Measurements from ENCODE around the gene FAM78A.

FAM78A gene

DNA sequence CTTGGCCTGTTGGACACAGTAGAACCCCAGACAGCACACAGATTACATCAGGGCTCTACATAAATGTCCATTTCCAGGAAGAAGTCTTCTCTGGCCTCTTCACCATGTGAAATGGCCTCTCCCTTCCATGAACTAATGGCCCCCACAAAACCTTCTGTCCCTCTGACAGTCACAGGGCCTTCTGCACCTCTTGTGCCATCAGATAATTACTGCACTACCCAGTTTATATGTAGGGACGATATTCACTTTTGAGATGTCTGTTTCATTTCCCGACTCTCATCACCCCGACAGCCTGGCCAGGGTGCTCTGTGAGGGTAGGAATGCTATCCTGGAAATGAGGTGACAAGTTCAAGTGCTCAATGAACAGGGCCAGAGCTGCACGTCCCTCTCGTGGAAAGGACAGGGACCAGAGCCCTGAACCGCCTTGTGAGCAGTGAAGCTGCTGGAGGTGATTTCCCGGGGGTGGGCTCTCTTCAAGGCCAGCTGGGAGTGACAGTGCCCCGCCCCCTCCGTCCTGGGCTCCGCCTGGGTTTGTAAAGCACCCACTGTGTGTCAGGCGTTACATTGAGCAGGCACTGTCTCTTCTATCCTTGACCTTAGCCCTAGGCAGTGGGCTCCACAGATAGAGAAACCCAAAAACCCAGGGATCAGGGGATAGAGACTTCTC lies 3.0 kb upstream of the FAM78A start:
- no peak for DNase-seq (ENCODE audit: extremely low read depth, low read depth)
- TF ChIP-seq, protein P1, sequence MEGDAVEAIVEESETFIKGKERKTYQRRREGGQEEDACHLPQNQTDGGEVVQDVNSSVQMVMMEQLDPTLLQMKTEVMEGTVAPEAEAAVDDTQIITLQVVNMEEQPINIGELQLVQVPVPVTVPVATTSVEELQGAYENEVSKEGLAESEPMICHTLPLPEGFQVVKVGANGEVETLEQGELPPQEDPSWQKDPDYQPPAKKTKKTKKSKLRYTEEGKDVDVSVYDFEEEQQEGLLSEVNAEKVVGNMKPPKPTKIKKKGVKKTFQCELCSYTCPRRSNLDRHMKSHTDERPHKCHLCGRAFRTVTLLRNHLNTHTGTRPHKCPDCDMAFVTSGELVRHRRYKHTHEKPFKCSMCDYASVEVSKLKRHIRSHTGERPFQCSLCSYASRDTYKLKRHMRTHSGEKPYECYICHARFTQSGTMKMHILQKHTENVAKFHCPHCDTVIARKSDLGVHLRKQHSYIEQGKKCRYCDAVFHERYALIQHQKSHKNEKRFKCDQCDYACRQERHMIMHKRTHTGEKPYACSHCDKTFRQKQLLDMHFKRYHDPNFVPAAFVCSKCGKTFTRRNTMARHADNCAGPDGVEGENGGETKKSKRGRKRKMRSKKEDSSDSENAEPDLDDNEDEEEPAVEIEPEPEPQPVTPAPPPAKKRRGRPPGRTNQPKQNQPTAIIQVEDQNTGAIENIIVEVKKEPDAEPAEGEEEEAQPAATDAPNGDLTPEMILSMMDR (IDR thresholded peaks at IDR 0.05; ENCODE audit: low read depth, low read length), result no peak

DNA sequence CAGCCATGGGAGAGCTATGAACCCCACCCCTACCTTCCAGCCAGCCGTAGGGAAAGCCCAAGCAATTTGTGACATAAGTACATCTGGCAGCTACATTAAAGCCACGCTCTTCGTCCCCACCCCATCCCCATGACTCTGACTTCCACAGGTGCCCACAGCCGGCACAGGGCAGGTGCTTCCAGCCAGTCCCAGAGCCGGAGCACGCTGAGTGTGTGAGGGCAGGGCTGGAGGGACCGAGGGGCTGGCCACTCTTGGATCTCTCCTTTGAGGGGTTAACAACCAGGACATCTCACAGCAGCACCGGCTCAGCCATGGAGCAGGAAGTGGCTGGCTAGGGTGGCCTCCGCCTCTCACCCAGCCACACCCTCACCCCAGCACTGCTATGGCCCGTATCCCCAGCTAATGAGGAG lies 2.4 kb upstream of the FAM78A start:
- TF ChIP-seq, protein P1 (IDR thresholded peaks at IDR 0.05; ENCODE audit: low read depth, low read length), result no peak
- DNase-seq (ENCODE audit: extremely low read depth, low read depth), result no peak

DNA sequence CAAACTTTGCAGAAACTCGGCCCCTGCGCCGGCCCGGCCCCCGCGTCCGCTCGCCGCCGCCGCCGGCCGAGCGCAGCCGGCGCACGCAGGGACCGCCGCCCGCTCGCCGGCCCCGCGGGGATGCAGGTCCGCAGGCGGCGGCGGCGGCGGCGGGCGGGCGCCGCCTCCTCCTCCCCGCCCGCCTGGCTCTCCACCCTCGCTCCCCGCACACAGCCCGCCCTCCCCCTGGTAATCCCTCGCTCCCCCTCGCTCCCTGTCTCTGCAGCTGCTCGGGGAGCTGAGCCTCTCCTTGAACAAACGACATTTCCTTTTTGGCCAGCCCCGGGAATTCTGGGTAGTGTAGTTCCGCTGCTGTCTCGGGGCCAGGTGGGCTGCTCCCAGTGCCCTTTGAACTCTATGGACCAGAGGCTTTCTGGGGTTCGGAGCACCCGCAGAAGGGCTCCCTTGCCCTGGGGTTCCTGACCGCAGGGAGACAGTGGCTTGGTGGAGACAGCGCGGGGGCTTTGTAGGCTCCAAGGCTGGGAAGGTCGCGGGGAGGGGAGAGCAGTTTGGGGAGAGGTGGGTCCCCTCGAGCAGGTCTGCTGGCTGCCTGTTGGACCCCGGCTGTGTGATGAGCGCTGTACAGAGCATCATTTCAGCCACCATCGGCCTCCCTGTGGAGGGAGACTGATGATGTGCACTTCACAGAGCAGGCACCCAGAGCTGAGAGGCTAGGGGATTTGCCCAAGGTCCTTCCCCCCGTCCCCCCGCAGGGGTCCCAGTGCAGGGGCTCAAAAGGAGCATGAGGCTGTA lies 1.8 kb upstream of the FAM78A start:
- TF ChIP-seq, protein P1 (IDR thresholded peaks at IDR 0.05; ENCODE audit: low read depth, low read length), result no peak
- peak; percentile 51 for DNase-seq (ENCODE audit: extremely low read depth, low read depth)

DNA sequence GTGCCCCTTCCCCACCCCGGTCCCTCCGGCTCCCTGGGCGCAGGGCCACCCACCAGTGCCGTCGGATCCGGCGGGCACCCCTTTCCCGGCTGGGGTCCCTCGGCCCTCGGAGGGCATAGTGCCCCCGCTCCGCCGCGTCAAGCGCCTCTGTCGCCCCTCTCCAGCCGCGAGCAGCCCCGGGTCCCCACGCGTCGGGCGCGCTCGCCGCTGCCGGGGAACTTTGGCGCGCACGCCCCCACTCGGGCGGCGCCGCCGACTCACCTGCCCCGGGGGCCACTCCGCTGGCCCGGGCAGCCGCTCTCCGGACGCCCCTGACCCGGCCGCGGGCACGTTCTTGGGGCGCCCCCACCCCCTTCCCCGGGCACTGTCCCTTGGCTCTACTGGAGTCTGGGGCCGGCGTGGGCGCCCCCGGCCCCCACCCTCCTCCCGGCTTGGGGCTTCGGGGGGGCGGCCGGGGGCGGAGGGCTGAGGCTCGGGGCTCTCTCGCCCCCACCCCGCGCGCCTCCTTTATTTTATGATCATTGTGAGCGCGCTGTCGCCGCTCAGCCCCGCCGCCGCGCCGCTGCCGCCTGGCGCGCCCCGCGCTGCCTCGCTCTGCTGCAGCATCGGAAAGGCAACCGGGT lies 1.1 kb upstream of the FAM78A start:
- TF ChIP-seq, protein P1 (IDR thresholded peaks at IDR 0.05; ENCODE audit: low read depth, low read length), result no peak
- DNase-seq (ENCODE audit: extremely low read depth, low read depth), result no peak

DNA sequence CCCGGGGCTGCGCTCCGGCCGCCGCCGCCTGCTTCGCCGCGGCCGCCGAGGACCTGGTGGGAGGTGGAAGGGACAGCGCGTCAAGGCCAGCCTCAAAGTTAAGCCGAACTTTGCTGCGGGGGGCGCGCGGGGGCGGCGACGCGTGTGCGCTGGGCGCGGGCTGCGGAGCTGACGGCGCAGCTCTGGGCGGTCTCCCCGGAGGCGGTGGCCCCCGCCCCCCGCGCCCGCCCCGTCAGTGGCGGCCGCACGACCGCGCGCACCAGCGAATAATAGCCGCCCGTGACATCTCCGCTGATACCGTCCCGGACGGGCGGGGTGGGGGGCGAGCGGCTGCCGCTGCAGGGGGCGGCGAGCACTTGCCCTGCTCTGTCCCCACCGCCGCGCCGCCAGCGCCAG lies 579 bp upstream of the FAM78A start:
- TF ChIP-seq, protein P1 (IDR thresholded peaks at IDR 0.05; ENCODE audit: low read depth, low read length), result no peak
- no peak for DNase-seq (ENCODE audit: extremely low read depth, low read depth)

DNA sequence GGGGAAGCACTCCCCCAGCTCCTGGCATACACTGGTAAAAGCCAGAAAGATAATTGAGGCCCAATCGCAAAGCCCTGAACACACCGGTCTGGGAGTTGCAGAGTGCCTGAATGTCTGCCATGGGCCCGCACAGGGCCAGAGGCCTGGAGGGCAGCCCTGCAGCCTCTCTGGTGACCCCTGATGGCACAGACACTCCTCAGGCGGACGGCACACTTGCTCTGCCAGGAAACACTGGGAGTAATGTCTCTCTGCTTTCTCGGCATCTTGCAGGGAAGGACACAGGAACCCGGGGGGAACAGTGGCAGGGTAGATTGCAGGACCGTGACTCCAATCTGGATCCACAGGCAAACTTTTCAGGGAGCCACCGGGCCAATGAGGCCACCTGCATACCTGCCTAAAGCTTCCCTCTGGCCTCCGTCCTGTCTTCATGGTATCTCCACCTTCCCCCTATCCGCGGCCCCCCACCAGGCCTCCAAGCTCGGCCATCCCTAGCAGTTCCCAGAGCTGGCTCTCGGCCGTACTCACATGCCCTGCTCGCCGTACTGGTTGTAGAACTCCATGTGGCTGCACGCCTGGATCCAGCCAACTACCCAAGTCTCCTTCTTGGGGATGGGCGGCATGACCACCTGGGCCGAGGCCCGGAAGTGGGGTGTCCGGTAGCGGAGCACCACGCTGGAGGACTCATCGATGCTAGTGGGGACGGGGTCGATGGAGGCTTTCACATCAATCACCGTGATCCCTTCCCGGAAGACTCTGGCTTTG lies 797 bp downstream of the FAM78A start:
- TF ChIP-seq, protein P1 (IDR thresholded peaks at IDR 0.05; ENCODE audit: low read depth, low read length), result no peak
- DNase-seq (ENCODE audit: extremely low read depth, low read depth), result no peak

All from AG09319 (cell line).